Measurements from ENCODE around the gene RPS6KC1. TPM values are rescaled to one million over a fixed set of nuclear protein-coding genes. Genes with fewer than 3 reads are reported as not detected.

RPS6KC1 gene
- total and polyA plus RNA-seq, 2 donors (not counting 3 experiments of a cell fraction or from before 2014, with no cell fraction given): 5.1 to 18.6 TPM

GRCh38 chr1:213110349-213111300, 59.6 kb downstream of the RPS6KC1 start:
- FAIRE-seq (peak; percentile 26), DNase-seq (ENCODE audit: low read depth, low spot score) (no peak)
- TF ChIP-seq FOS (IDR thresholded peaks at IDR 0.05; ENCODE audit: borderline replicate concordance, insufficient read depth, low read length) (no peak), POLR2A (IDR thresholded peaks at IDR 0.05; ENCODE audit: low read depth, low read length) (no peak)
- Histone ChIP-seq H3K4me3 (replicated peaks in 1 of 3; ENCODE audit: insufficient read depth in 1 of 3, low read depth in 1 of 3, low read length in 3 of 3) (no peak overlapping the region), H3K4me2 (ENCODE audit: insufficient read depth, low read length) (no peak overlapping the region), H3K79me2 (ENCODE audit: control insufficient read depth, insufficient read depth, low read length) (peaks cover 3% of the 10 kb centered on the region), H3K27ac (ENCODE audit: insufficient read depth, low read depth, low read length) (no peak overlapping the region), H4K20me1 (replicated peaks; ENCODE audit: control insufficient read depth, extremely low read depth, insufficient read depth, low read length) (no peaks in the 10 kb centered on the region), H3K9ac (replicated peaks; ENCODE audit: extremely low read depth, insufficient read depth, low read length) (no peak overlapping the region), H3K27me3 (ENCODE audit: control insufficient read depth in 2 of 2, insufficient read depth in 2 of 2, low read length in 2 of 2) (no peaks in the 10 kb centered on the region), H3K36me3 (ENCODE audit: control insufficient read depth in 2 of 2, extremely low read depth in 1 of 2, insufficient read depth in 2 of 2, low read length in 2 of 2) (no peaks in the 10 kb centered on the region), H3K4me1 (ENCODE audit: control insufficient read depth, extremely low read depth, insufficient read depth, low read length) (no peaks in the 10 kb centered on the region), H2AFZ (ENCODE audit: low read depth, low read length) (no peak overlapping the region), H3K9me1 (replicated peaks; ENCODE audit: control insufficient read depth, extremely low read depth, insufficient read depth, low read length) (no peaks in the 10 kb centered on the region), H3K9me3 (replicated peaks; ENCODE audit: control insufficient read depth, insufficient read depth, low read length) (no peaks in the 10 kb centered on the region)
- POLR2A ChIA-PET: no interaction called here
- dilution Hi-C loops (cut with MboI; ENCODE audit: extremely low pct_ligation_motif_present, low sequenced_read_pairs) (no loop called here), intact Hi-C loops (cut with micrococcal nuclease) (no loop called here)
- CTCF ChIA-PET: no interaction called here
- BruUV-seq (replicated peaks): no TSS peak

- Histone ChIP-seq H3K36me3 (ENCODE audit: control insufficient read depth in 2 of 2, extremely low read depth in 1 of 2, insufficient read depth in 2 of 2, low read length in 2 of 2) (no peaks in the 10 kb centered on the region), H3K4me3 (replicated peaks in 1 of 3; ENCODE audit: insufficient read depth in 1 of 3, low read depth in 1 of 3, low read length in 3 of 3) (no peak overlapping the region), H4K20me1 (replicated peaks; ENCODE audit: control insufficient read depth, extremely low read depth, insufficient read depth, low read length) (no peaks in the 10 kb centered on the region), H3K27me3 (ENCODE audit: control insufficient read depth in 2 of 2, insufficient read depth in 2 of 2, low read length in 2 of 2) (no peaks in the 10 kb centered on the region), H3K79me2 (ENCODE audit: control insufficient read depth, insufficient read depth, low read length) (peaks cover 3% of the 10 kb centered on the region), H3K4me2 (ENCODE audit: insufficient read depth, low read length) (no peak overlapping the region), H3K9ac (replicated peaks; ENCODE audit: extremely low read depth, insufficient read depth, low read length) (no peak overlapping the region), H3K27ac (ENCODE audit: insufficient read depth, low read depth, low read length) (no peak overlapping the region), H3K4me1 (ENCODE audit: control insufficient read depth, extremely low read depth, insufficient read depth, low read length) (no peaks in the 10 kb centered on the region), H2AFZ (ENCODE audit: low read depth, low read length) (no peak overlapping the region), H3K9me3 (replicated peaks; ENCODE audit: control insufficient read depth, insufficient read depth, low read length) (no peaks in the 10 kb centered on the region), H3K9me1 (replicated peaks; ENCODE audit: control insufficient read depth, extremely low read depth, insufficient read depth, low read length) (no peaks in the 10 kb centered on the region)
- BruUV-seq (replicated peaks): no TSS peak
- dilution Hi-C loops (cut with MboI; ENCODE audit: extremely low pct_ligation_motif_present, low sequenced_read_pairs) (no loop called here), intact Hi-C loops (cut with micrococcal nuclease) (no loop called here)
- FAIRE-seq (no peak), DNase-seq (ENCODE audit: low read depth, low spot score) (no peak)
- no peak for TF ChIP-seq JUN (IDR thresholded peaks at IDR 0.05; ENCODE audit: borderline replicate concordance, insufficient read depth, insufficient read length, low read depth)
- TF ChIP-seq CTCF (IDR thresholded peaks at IDR 0.05; ENCODE audit: extremely low read depth in 1 of 2, insufficient read depth in 1 of 2, low read depth in 1 of 2, low read length in 2 of 2): no peak
- no peak for TF ChIP-seq POLR2A (IDR thresholded peaks at IDR 0.05; ENCODE audit: low read depth, low read length)
- TF ChIP-seq MAX (IDR thresholded peaks at IDR 0.05; ENCODE audit: insufficient read depth, insufficient read length): no peak
- TF ChIP-seq POLR2AphosphoS5 (IDR thresholded peaks at IDR 0.05; ENCODE audit: insufficient read depth, low read depth, low read length): no peak
- TF ChIP-seq FOS (IDR thresholded peaks at IDR 0.05; ENCODE audit: borderline replicate concordance, insufficient read depth, low read length): no peak
- no peak for TF ChIP-seq GATA2 (IDR thresholded peaks at IDR 0.05; ENCODE audit: insufficient read depth, insufficient read length, low read depth, low read length)
- TF ChIP-seq MYC (IDR thresholded peaks at IDR 0.05; ENCODE audit: low read depth, low read length): no peak
- no peak for TF ChIP-seq EZH2 (IDR thresholded peaks at IDR 0.05; ENCODE audit: borderline replicate concordance, low read depth, low read length, severe bottlenecking)
- POLR2A ChIA-PET: no interaction called here
- CTCF ChIA-PET: interaction anchor here (1.1 kb wide), 1 partner anchor 11 kb away, joined by 5 read pairs; no protein-coding TSS in a partner anchor
Observed at GRCh38 chr1:213111502-213111901, 60.5 kb downstream of the RPS6KC1 start.

Data from endothelial cell of umbilical vein (primary cell).